Stimulated activated CD4-positive, alpha-beta T cell treated with anti-CD3 and anti-CD28 coated beads, Interleukin-4, amount 100 ng/mL, for 1 hour (primary cell): ENCODE results near the gene SLC25A13.

Experiments used
- DNase-seq: peaks from one replicate; pipeline ENCODE4 v3.0.0-alpha.2; 2020

SLC25A13 gene

GRCh38 chr7:96084881-96085553 lies 236.9 kb downstream of the SLC25A13 start:
- no peak for DNase-seq

GRCh38 chr7:96080027-96080426 lies 241.9 kb downstream of the SLC25A13 start:
- no peak for DNase-seq

GRCh38 chr7:96076350-96076707 lies 245.6 kb downstream of the SLC25A13 start:
- DNase-seq, result no peak

DNA sequence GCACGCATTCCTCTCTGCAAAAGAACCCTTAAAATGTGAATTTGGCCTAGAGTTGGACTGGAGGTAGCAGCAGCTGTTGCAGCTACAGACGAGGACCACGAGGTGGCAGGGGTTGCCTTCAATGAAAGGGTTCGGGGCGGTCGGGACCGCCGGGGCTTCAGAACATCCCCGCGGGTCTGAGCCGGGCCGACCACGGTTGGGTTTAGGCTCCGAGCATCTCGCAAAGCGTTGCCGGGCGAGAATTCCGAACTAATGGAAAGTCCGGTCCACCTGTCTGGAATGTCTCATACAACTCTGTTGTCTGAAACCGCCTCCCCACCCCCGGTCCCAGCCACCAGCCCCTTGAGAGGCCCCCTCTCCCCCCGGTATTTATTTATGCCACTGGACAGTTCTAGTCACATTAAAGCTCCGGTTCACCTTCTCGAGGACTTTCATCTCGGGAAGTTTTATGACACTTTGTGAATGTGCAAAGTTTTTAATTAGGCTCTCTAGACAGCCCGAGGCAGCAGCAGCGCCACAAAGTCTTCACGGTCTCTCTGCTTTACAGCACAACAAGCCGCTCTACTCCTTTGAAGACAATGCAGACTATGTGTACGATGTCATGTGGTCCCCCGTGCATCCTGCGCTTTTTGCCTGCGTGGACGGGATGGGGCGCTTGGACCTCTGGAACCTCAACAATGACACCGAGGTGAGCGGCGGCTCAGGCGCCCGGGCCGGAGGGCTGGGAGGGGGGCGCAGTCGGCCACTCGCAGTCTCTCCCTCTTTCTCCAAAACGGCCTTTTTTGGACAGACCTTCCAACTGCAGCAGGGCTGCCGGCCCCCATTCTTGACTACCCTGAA lies 246.2 kb downstream of the SLC25A13 start:
- peak; percentile 50 for DNase-seq

DNA sequence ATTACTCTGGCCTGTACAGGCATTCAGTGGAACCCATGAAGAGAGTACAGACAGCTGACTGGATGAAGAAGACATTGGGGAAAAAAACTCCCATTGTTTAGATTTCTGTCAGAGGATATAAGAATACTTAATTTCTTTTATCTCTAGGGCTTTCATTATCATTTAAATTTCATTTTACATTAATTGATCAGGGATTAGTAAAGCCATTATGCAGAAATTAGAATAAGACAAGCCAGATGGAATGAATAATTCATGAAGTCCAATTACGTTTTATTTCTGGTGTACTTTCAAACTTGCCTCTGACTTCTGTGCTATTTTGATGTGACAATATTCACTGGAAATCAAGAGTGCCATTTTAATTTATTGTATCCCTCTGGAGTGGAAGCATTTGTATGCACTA lies 247.0 kb downstream of the SLC25A13 start:
- DNase-seq, result no peak
